NCI-H748 (cell line): ENCODE measurements around the gene CANT1.
A peak's percentile ranks its signal among the peaks of the same experiment; 100 is the strongest.

Experiments
- DNase-seq: peaks from one replicate; lab custom pipeline; 2025; ENCODE audit not compliant: unreplicated experiment; lab: John Stamatoyannopoulos, UW

CANT1 gene

DNA sequence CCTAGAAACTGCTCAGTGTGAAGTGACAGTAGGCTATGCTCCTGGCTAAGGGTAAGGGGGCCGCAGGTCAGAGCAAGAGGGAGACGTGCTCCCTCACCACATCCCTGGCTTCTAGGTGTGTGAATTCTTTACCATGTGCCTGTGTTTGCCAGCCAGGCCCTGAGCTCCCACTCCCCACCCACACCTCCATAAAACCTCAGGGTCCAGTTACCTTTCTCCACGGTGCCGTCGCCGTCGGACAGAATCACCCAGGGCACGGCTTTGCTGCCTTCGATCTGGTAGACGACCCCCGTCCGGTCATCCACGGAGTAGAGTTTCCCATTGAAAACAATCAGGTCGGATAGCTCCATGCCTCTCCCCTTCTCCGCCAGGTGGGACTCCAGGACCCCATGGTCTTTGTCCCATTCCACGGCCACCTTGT, 12.8 kb downstream of the CANT1 start:
- no peak for DNase-seq

DNA sequence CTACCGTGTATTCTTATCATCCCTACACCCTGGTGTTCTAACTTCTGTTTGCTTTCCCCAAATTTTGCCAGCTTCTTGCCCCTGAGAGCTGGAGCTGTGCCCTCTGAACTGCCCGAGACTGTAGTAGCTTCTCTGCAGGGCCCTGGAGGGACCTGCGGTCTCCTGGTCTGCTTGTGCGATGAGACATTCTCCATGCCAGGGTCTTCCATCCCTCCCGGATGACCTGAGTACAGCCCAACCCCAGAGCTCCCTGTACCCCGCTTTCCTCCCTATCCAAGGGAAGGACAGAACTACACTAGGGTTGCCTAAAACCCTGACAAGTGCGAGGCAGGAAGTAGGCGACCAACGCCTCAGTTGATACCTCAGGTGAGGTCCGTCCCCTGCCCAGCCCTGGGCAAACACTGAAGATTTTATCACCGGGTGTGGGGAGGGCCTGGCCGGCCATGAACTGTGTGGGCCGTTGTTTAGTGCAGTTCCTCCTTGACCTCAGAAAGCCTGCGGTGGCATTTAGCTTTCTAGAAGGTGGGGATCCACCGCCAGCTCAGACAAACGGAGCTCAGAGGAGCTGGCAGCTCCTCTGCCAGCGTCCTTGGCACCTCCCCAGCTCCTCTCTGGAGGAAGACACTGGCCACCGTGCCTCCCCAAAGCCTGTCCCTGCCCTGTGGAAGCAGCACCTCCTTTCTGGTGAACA, 13.7 kb downstream of the CANT1 start:
- no peak for DNase-seq

DNA sequence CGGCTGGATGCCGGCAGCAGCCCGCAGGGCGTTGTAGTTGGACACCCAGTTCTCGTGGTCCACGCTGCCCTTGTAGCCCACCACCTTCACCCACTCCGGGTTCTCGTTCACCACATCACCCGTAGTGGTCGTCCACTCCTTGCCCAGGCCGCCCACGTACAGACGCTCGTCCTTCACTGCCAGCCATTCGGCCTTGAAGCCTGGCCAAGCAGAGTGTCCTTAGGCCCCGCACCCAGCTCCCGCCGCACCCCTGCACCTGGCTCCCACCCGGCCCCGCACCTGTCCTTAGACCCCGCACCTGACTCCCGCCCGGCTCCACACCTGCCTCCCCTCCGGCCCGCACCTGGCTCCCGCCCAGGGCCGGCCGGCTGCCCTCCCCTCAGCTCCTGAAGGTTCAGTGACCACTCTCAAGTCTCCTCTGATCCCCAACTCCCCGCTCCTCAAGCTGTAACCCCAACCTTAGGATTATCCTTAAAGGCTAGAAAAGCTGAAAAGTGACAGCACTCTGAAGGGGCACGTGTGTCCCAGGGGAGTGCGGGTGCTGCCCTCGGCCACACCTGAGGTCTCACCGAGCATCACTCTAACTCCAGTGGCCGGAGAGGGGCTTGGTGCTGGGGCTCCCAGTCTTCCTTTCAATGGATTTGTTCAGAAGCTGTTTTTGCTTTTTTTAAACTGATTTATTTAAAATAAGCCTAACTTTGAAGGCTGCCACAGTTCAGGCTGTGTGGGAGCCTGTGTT, 14.4 kb downstream of the CANT1 start:
- no peak for DNase-seq

DNA sequence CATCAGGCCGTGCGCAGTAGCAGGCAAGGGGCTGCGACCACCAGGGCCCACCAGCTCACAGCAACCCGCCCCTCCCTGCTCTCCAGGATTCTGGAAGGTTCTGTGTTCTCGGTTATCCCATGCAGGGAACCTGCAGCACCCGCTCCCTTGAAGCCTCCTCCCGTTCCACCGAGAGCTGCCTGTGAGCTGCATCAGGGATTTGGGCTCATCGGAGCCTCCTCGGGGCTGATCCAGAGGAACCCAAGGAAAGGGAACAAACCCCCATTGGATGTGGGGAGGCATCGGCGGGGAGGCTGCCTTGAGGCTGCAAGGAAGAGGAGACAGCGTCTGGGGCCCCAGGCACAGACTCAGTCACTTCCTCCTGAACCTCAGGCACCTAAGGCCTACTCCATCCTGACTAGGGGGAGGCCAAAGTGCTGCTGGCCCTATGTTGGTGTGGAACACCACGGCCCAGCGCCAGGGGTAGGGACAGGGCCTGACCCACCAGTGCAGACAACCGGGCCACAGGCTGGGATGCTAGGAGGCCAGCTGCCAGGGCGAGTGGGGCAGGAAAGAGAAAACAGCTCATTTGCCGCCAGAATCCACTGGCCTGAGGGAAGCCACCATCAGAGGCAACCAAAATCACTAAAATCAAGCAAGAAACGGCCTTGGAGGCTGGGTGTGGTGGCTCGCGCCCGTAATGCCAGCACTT, 15.4 kb downstream of the CANT1 start:
- DNase-seq, result no peak

DNA sequence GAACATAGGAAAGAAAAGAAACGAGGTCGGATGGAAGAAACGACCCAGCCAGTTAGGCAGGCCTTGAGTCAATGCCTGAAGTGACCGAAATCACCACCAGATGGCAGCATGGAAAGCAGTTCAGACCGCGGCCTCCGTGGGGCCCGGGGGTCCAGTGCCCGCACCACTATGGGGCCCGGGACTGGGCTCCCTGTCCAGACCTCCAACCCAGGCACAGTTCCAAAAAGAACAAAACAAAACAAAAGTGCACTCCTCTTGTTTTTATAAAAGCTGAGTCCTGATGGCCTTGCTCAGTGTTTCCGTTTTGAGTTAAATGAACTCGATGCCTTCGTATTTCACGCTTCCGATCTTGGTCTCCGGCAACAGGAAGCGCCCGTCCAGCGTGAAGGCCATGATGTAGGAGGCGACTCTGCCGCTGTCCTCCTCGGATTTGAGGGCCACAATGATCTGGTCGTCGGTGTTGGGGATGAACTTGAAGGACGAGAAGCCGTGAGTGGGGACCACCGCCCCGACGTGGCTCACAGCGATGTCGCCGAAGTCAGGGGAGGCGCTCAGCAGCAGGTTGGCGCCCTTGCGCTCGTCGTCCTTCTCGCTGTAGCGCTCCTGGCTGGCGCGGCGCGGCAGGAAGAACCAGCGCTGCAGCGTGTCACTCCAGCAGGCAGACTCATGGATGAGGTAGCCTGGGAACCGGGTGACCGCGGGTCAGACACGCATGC, 16.2 kb downstream of the CANT1 start:
- DNase-seq, result peak; percentile 14

DNA sequence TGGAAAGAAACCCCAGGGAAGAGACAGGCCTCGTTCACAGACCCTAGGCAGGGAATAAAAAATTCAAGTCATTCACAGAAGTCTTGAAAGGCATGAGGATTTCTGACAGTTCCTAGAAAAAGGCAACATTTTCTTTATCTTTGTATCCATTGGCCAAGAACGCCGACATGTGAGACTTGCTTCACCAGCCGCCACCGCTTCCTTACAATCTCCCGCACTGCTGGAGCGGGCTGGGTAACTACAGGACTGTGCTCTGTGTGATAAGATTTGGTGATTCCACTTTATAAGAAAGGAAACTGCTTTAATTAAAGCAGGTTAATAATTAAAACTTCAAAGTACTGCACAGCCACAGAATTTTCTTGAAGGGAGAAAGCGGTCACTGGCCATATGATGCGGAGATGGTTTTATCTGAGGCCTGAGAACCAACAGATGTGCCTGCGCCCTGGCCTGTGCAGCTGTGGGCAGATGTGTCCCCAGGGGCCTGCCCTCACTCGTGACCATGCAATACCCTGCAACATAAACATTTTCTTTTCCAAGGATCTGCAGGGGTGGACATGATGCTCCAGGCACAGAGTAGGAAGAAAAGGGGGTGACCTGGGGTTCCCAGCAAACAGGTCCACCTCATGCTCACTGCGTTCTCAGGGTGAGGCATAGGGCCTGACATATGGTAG, 16.9 kb downstream of the CANT1 start:
- DNase-seq, result no peak

DNA sequence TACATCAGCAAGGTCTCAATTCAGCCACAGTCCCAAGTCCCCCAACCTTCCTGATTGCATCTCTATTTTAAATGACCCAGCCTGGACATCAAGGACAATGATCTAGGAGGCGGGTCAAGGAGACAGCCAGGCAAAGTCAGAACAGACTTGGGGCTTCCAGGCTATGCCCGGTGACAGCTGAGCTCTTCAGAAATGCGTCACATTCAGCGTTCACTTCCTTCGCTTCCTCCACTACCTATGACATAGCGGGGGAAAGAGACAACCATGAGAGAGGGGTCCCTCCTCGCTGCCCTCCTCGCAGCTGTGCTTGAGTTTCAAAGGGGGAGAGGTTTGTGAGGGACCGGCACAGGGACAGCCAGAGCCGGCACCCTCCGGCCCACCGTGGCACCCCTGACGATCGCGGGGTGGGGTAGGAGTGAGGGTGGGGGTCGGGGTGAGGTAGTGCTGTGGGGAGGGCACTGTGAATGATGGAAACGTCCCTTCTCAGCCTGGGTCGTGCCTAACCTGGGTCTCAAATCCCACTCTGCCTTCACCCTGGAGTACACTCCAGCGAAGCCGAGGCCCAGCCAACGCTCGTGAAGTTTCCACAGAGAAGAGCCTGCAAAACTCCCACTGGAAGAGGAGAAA, 17.5 kb downstream of the CANT1 start:
- no peak for DNase-seq

DNA sequence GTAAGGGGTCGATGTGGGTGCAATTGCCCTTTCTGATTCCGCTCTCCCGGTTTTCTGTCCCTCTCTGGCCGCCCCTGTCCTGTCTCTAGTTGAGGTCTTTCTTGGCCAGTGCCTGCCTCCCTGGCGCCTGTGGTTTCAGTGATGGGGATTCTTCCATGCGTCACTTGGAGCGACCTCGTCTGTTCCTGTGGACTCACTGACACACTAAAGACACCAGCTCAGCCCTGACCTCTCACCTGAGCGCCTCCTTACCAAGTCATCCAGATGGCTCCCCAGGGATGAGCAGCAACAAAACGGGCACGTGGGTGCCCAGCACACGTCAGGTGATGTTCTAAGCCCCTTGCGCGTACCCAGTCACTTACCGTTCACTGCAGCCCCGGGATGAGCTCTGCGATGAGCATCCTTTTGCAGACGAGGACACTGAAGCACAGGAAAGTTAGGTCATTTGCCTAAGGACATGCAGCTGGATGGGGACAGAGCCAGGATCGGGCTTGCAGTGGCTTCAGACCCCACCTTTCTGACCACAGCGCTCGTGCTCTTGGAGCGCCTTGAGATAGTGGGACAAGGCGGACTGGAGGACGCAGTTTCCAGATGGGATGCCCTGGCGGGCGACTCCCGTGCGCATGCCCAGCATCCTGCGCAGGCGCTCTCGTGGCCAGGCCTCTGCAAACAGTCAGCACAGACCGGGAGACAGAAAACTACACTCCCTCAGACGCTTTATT, 18.4 kb downstream of the CANT1 start:
- DNase-seq, result no peak

DNA sequence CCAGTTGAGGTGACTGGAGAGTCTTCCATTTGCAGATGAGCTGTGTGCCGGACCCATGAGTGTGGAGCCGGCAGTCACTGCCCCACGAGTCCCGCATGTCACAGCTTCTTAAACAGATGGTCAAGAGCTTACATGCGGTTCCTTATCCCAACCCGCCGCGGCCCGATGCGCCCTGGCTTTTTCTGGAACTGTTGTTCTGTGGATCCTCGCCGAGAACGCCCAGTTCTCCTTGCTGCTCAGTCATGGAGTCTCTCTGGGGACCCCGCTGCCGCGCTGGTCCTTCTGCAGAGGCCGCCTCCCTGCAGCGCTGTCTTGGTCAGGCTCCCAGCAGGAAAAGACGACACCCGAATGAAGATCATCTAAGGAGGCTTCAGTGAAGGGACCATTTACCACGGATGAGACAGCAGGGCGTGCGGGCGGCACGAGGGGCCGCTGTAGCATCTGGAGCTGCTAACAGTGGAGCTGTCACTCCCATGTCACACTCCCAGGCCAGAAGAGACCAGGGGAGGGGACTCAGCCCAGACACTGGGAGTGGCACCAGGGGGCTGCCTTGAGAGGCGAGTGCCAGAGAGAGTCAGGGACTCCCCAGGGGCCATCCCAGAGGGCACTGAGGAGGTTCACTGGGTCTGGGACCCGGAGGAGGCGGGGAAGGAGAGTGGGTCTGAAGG, 19.1 kb downstream of the CANT1 start:
- no peak for DNase-seq

DNA sequence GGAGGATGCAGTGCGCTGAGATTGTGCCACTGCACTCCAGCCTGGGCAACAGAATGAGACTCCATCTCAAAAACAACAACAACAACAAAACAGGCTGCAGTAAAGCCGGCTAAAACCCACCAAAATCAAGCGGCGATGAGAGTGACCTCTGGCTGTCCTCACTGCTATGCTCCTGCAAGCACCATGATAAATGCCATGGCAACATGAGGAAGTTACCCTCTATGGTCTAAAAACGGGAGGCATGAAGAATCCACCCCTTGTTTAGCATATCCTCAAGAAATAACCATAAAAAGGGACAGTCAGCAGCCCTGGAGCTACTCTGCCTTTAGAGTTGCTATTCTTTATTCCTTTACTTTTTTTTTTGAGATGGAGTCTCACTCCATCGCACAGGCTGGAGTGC, 21.4 kb downstream of the CANT1 start:
- no peak for DNase-seq

DNA sequence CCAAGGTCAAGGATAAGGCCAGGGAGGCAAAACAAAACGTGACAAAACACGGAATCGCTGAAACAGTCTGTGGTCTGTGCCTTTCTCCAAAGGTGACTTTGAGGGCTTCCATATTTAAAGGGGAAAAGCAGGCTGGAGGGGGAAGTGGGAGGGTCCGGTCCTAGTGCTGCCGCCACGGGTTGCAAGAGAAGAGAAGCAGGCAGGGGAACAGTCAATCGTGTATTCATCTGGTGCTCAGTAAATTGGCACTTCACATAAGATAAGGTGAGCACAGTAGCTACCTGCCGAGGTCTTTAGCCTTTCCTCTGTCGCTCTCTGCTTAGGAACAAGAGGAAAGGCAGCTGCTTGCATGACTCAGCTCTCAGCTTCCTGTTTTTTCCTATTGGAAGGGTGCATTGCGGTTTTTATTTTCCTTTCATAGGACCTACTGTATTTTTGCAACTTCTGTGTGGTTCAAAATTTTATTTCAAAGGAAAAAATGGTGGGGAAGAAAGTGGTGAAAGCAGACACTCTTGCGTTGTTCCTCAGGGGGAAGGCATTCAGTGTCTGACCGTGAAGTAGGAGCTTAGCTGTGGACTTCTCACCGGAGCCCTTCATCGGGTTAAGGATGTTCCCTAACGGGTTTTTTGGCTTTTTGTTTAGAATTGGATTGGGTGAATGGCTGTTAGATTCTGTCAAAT, 22.8 kb downstream of the CANT1 start:
- peak; percentile 51 for DNase-seq

DNA sequence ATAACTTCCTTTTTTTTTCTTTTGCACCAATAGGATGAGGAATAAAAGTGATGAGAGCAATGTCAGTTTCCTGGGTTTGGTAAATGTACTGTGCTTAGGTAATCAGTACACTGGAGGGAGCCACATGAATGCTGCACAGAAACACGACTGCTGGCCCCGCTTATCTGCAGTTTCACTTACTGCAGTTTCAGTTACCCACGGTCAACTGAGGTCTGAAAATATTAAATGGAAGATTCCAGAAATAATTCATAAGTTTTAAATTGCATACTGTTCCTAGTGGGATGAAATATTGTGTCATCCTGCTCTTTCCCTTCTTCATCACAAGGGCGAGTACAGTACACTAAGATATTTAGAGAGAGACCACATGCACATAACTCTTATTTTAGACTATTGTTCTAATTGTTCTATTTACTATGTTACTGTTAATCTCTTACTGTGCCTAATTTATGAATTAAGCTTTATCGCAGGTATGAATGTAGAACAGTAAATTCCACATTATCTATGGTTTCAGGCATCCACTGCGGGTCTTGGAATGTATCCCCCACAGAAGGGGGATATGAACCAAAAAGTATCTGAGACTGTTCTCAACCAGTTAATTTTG, 23.4 kb downstream of the CANT1 start:
- no peak for DNase-seq

DNA sequence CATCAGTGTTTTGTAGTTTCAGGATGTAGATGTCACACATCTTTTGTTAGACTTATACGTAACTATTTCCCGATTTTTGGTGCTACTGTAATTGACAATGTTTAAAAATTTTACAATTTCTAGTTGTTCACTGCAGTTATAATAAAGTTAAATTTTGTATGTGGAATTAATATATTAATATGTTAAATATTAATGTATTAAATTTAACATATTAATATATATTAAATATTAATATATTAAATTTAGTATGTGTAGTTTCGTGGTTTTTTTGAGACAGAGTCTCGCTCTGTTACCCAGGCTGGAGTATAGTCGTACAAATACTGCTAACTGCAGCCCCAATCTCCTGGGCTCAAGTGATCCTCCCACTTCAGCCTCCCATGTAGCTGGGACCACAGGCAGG, 24.2 kb downstream of the CANT1 start:
- no peak for DNase-seq

DNA sequence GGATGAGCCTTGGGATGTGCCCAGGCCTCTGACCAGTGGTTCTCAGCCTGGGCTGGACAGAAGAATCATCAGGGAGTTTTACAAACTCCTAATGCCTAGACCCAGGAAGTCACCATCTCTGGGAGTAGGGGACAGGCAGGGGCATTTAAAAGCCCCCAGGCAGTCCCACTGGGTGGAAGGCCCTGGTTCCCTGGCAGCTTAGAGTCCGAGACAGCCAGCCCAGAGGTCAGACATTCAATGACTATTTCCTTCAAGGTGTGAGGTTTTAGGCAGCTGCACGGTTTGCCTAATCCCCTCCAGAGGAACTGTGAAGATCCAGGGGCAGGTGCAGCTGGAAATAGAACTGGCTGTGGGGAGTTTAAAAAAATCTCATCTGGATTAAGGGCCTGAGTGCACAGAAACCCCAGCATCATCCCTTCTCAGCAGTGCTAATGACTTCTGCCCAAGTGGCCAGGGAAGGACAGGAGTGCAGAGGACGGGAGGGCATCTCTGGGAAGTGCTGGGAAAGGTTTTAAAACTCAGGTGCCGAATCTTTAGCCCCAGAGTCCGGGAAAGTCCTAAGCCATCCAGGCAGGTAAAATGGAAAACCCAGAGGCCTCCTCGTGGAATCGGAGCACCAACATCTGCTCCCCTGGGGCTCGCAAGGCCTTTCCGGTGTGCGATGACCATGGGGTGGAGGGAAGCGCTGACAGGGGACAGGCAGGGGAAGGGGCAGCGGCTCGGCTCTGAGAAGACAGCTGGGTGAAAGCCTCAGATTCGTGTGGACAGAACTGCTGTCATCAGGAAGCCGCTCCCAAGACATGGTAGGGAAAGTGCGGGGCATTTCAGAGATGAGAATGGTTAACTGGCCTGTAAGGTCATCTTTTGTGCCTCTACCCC, 28.3 kb downstream of the CANT1 start:
- DNase-seq, result no peak

DNA sequence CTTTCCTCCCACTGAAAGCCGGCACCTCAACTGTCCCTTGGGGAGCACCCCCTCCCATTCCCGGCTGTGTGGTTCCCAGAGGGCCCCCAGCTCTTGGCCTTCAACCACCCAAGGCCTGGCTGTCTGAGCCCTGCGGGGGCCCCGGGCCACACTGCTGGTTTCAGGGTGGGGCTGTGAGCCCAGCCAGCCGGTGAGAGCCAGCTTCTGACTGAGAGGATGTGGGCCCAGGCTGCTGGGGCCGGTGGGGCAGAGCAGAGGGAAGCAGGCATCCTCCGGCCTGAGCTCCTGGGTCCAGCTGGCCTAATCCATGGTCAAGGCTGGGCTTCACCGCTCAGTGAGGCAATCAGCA, 29.0 kb downstream of the CANT1 start:
- DNase-seq, result no peak

DNA sequence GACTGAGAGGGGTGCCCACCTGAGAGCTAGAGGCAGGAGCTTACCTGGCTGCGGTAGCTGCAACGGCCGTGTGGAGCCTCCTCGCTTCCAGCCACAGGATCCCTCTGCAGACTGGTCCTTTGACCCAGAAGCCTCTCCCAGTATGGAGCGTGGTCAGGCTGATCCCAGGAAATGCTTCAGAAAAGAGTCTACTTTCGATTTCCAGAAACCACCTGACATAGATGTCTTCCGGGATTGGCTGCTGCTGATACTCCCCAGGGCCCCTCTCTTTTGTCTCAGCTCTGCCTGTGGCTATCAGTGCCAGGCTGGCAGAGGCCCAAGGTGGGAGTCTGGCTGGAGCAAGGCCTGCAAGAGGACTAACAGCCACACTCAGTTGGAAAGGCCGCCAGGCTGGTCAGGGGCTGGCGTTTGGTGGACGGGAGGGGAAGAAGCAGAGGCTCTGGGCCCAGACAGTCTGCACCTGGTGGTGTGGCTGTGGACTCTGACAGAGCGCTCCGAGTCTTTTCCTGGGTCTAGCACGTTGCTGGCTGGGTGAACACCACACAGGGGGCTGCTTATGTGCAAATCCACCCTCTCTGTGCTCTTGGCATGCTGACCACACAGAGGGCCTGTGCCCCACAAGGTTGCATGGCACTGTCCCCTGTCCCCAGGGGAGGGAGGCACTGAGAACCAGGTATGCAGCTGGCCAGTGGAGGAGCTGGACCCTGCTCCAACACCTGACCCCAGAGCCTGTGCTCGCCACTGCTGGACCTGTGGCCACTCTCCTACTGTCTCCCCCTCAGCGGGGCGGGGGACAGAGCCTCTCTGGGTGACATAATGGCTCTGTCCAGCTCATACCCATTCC, 29.6 kb downstream of the CANT1 start, which contains the start of gene LGALS3BP:
LGALS3BP (minus strand) TSS at position 144 of the 844 bp plus-strand sequence. CDS start 2,732 bp downstream, outside the sequence.
- peak; percentile 60 for DNase-seq
